Prostate gland (tissue), 2 donors: Measurements from ENCODE around the gene FES. TPM values are rescaled to one million over a fixed set of nuclear protein-coding genes. Genes with fewer than 3 reads are reported as not detected.

ENCODE experiments used
- DNase-seq: peaks from one replicate; pipeline ENCODE4 v3.0.0-alpha.2; 2019; ENCODE audit warnings: low spot score
- H3K27ac ChIP-seq, 2 donors: fragments of 200-600 bp; sonication (generic); 2 replicates each; pipeline ENCODE4 v1.5.1; 2017 to 2019
- H3K27me3 ChIP-seq: fragments of 200-600 bp; sonication (generic); replicated peaks from 2 replicates; pipeline ENCODE4 v1.5.1; 2019; ENCODE audit not compliant: insufficient read depth
- H3K36me3 ChIP-seq, 2 donors: fragments of 200-600 bp; sonication (generic); 1 replicate in 1 of 2; 2 replicates in 1 of 2; pipeline versions ENCODE4 v1.5.1 to v1.8.1; 2017 to 2019
- H3K4me1 ChIP-seq: fragments of 200-600 bp; sonication (generic); replicated peaks from 2 replicates; pipeline ENCODE4 v1.5.1; 2019
- H3K4me3 ChIP-seq, 2 donors: fragments of 200-600 bp; sonication (generic); 2 replicates each; pipeline ENCODE4 v1.5.1; 2017 to 2019
- H3K9me3 ChIP-seq: fragments of 200-600 bp; sonication (generic); 2 replicates; pipeline ENCODE4 v1.5.1; 2017
- CTCF ChIP-seq, 4 experiments: fragments of 200-600 bp in 2 of 4; fragments of 450-650 bp in 2 of 4; sonication (generic) in 2 of 4; IDR thresholded peaks; 1 replicate in 3 of 4; 2 replicates in 1 of 4; pipeline ENCODE4 v1.5.1; 2016 to 2019; ENCODE audit warnings: antibody characterized with exemption in 4 of 4, mild to moderate bottlenecking in 2 of 4, moderate library complexity in 2 of 4
- POLR2A ChIP-seq: fragments of 450-650 bp; IDR thresholded peaks from one replicate; pipeline ENCODE4 v1.6.1; 2016; ENCODE audit warnings: antibody characterized with exemption, mild to moderate bottlenecking
- POLR2AphosphoS5 ChIP-seq: sonication (generic); formaldehyde crosslinking; IDR thresholded peaks from one replicate; pipeline ENCODE4 v1.6.1; 2017; ENCODE audit warnings: antibody characterized with exemption
- WGBS: methylation state at CpG from one replicate; pipeline ENCODE4 v1.1.5; 2018; 5-methylcytosine and 5-hydroxymethylcytosine counted together
- intact Hi-C: fragments of 100-400 bp; cut with DNase I; formaldehyde crosslinking; loops from one replicate; pipeline ENCODE4 v1.14.2; 2022
- total RNA-seq, 2 donors: library from RNA; depleted of rRNA; stranded (reverse); fragments of >200 nt; gene quantifications; one replicate each; pipeline ENCODE4 v1.1.0, GENCODE V29; 2016

Gene FES
- total RNA-seq, 2 donors from 2014 or later = 22.8 to 33.9 TPM

GRCh38 chr15:90863987-90864386 is 20.3 kb upstream of the FES start:
- no peaks in the 10 kb centered on the region for H3K36me3 ChIP-seq
- intact Hi-C loops = no loop called here

GRCh38 chr15:90864507-90864906 is 19.8 kb upstream of the FES start:
- no peak overlapping the region for H3K4me3 ChIP-seq
- DNase-seq = no peak
- TF ChIP-seq POLR2A = no peak
- TF ChIP-seq CTCF (IDR thresholded peaks at IDR 0.05) = no peak
- no peak for TF ChIP-seq POLR2AphosphoS5
- H3K27ac ChIP-seq = no peak overlapping the region
- H3K36me3 ChIP-seq = no peaks in the 10 kb centered on the region
- H3K4me1 ChIP-seq = peaks cover 5% of the 10 kb centered on the region
- intact Hi-C loops = no loop called here
- H3K9me3 ChIP-seq = no peaks in the 10 kb centered on the region
- WGBS = 89% methylated on average over 9 of the region's 10 CpGs
- no peaks in the 10 kb centered on the region for H3K27me3 ChIP-seq

More at GRCh38 chr15:90863987-90864386, 20.3 kb upstream of the FES start:
- peaks cover 5% of the 10 kb centered on the region for H3K4me1 ChIP-seq
- TF ChIP-seq POLR2A (no peak), POLR2AphosphoS5 (no peak), CTCF (IDR thresholded peaks at IDR 0.05) (no peak)
- no peaks in the 10 kb centered on the region for H3K9me3 ChIP-seq
- no peaks in the 10 kb centered on the region for H3K27me3 ChIP-seq
- H3K4me3 ChIP-seq = no peak overlapping the region
- WGBS = 94% methylated on average over 4 of the region's 4 CpGs
- no peak for DNase-seq
- H3K27ac ChIP-seq = no peak overlapping the region

- no peak for DNase-seq
- intact Hi-C loops = no loop called here
- Histone ChIP-seq H3K4me3 (no peak overlapping the region), H3K36me3 (no peaks in the 10 kb centered on the region), H3K27me3 (no peaks in the 10 kb centered on the region), H3K9me3 (no peaks in the 10 kb centered on the region), H3K4me1 (no peaks in the 10 kb centered on the region), H3K27ac (peak overlapping the region in 1 of 2 donors; percentile 50)
- 88% methylated on average over 4 of the region's 4 CpGs for WGBS
- no peak for TF ChIP-seq CTCF (IDR thresholded peaks at IDR 0.05)
- TF ChIP-seq POLR2A = no peak
- no peak for TF ChIP-seq POLR2AphosphoS5
Observed at GRCh38 chr15:90865702-90866101, 18.6 kb upstream of the FES start.

- TF ChIP-seq CTCF (IDR thresholded peaks at IDR 0.05) (no peak), POLR2A (no peak), POLR2AphosphoS5 (peak; percentile 40)
- Histone ChIP-seq H3K4me3 (no peak overlapping the region), H3K4me1 (no peaks in the 10 kb centered on the region), H3K27me3 (no peaks in the 10 kb centered on the region), H3K27ac (peak overlapping the region; percentile 36 to 50), H3K9me3 (no peaks in the 10 kb centered on the region), H3K36me3 (no peaks in the 10 kb centered on the region)
- intact Hi-C loops = no loop called here
- WGBS = 42% methylated on average over 16 of the region's 16 CpGs
- DNase-seq = no peak
Observed at GRCh38 chr15:90866161-90866715, 18.1 kb upstream of the FES start.

- no peaks in the 10 kb centered on the region for H3K36me3 ChIP-seq
- H3K4me3 ChIP-seq = no peak overlapping the region
- no peaks in the 10 kb centered on the region for H3K4me1 ChIP-seq
- intact Hi-C loops = no loop called here
- DNase-seq = no peak
- H3K27ac ChIP-seq = peak overlapping the region; percentile 36 to 50
- TF ChIP-seq POLR2A (no peak), CTCF (IDR thresholded peaks at IDR 0.05) (no peak), POLR2AphosphoS5 (no peak)
- H3K9me3 ChIP-seq = no peaks in the 10 kb centered on the region
- H3K27me3 ChIP-seq = no peaks in the 10 kb centered on the region
- whole genome bisulfite sequencing = 81% methylated on average over 3 of the region's 3 CpGs
Observed at GRCh38 chr15:90866800-90867199, 17.5 kb upstream of the FES start.
